Activated CD8-positive, alpha-beta T cell treated with anti-CD3 and anti-CD28 coated beads for 36 hours (primary cell): ENCODE data around the gene ADH6. TPM values are rescaled to one million over a fixed set of nuclear protein-coding genes. Genes with fewer than 3 reads are reported as not detected.
"Not testable (repeated sequence)": the region's sequence is repeated elsewhere in the genome, so short reads cannot be mapped to it uniquely, and the experiment has no call there.

Experiments
- ATAC-seq: fragments of 200-7000 bp; cut with Tn5 transposase; one replicate; pipeline ENCODE4 v1.10.0; 2021; ENCODE audit warnings: mild to moderate bottlenecking, moderate library complexity
- CTCF ChIA-PET: fragments of 350-600 bp; sonication (Branson Sonifier 250); formaldehyde crosslinking; loops from one replicate; lab custom pipeline; 2021; ENCODE audit warnings: antibody characterized with exemption; lab: Charles Lee
- POLR2A ChIA-PET: fragments of 350-600 bp; sonication (Branson Sonifier 250); formaldehyde crosslinking; loops from one replicate; lab custom pipeline; 2021; ENCODE audit warnings: antibody characterized with exemption; lab: Charles Lee
- DNase-seq: peaks from one replicate; pipeline ENCODE4 v3.0.0-alpha.2; 2020
- H3K27ac Mint-ChIP-seq: one replicate; pipeline ENCODE4 v1.8.0; 2021; ENCODE audit warnings: mild to moderate bottlenecking, mixed read lengths
- H3K27me3 Mint-ChIP-seq: one replicate; pipeline ENCODE4 v1.8.0; 2021; ENCODE audit warnings: mixed read lengths
- H3K36me3 Mint-ChIP-seq: one replicate; pipeline ENCODE4 v1.8.0; 2021; ENCODE audit warnings: low read depth, mixed read lengths
- H3K4me1 Mint-ChIP-seq: one replicate; pipeline ENCODE4 v1.8.0; 2021; ENCODE audit warnings: low read depth, mixed read lengths
- H3K4me3 Mint-ChIP-seq: one replicate; pipeline ENCODE4 v1.8.0; 2021; ENCODE audit warnings: mild to moderate bottlenecking, moderate library complexity, mixed read lengths
- H3K9me3 Mint-ChIP-seq: one replicate; pipeline ENCODE4 v1.8.0; 2021; ENCODE audit warnings: mixed read lengths
- CTCF ChIP-seq: fragments of 200-600 bp; IDR thresholded peaks from one replicate; pipeline ENCODE4 v1.8.0; 2022; ENCODE audit warnings: antibody characterized with exemption, mild to moderate bottlenecking
- intact Hi-C: fragments of 100-400 bp; cut with micrococcal nuclease; formaldehyde crosslinking; loops from one replicate; pipeline ENCODE4 v1.10.0; 2022
- total RNA-seq, 2 experiments: library from RNA; stranded (reverse); gene quantifications; one replicate each; pipeline ENCODE4 v1.2.3, GENCODE V29; 2021

Gene ADH6
- total RNA-seq, 2 experiments from 2014 or later: not detected

- Mint-ChIP-seq H3K4me1 (no peaks in the 10 kb centered on the region), H3K27ac (no peak overlapping the region), H3K27me3 (no peaks in the 10 kb centered on the region), H3K9me3 (peaks cover 5% of the 10 kb centered on the region), H3K36me3 (no peaks in the 10 kb centered on the region), H3K4me3 (no peak overlapping the region)
- POLR2A ChIA-PET: no interaction called here
- no peak for ATAC-seq
- DNase-seq: no peak
- CTCF ChIA-PET: no interaction called here
- no peak for TF ChIP-seq CTCF
- intact Hi-C loops: no loop called here
These were observed 15.4 kb upstream of the ADH6 start for GRCh38 chr4:99234331-99235010.

- H3K4me1 Mint-ChIP-seq, H3K27ac Mint-ChIP-seq, H3K36me3 Mint-ChIP-seq, H3K4me3 Mint-ChIP-seq, ATAC-seq, intact Hi-C loops, CTCF ChIA-PET, H3K27me3 Mint-ChIP-seq, H3K9me3 Mint-ChIP-seq, POLR2A ChIA-PET, DNase-seq: not testable (repeated sequence)
These were observed 14.4 kb upstream of the ADH6 start for GRCh38 chr4:99233397-99233796.

- H3K27ac Mint-ChIP-seq, CTCF ChIA-PET, H3K4me3 Mint-ChIP-seq, H3K9me3 Mint-ChIP-seq, H3K36me3 Mint-ChIP-seq, POLR2A ChIA-PET, H3K4me1 Mint-ChIP-seq, intact Hi-C loops, H3K27me3 Mint-ChIP-seq, DNase-seq, ATAC-seq: not testable (repeated sequence)
These were observed 9.7 kb upstream of the ADH6 start for GRCh38 chr4:99228706-99229105.

GRCh38 chr4:99227646-99228045 is 8.6 kb upstream of the ADH6 start:
- CTCF ChIA-PET, intact Hi-C loops, H3K27me3 Mint-ChIP-seq, POLR2A ChIA-PET, H3K36me3 Mint-ChIP-seq, H3K4me3 Mint-ChIP-seq, H3K9me3 Mint-ChIP-seq, H3K27ac Mint-ChIP-seq, H3K4me1 Mint-ChIP-seq, DNase-seq, ATAC-seq: not testable (repeated sequence)

- ChIA-PET CTCF (no interaction called here), POLR2A (no interaction called here)
- H3K4me1 Mint-ChIP-seq: no peaks in the 10 kb centered on the region
- intact Hi-C loops: no loop called here
- H3K4me3 Mint-ChIP-seq: no peak overlapping the region
- TF ChIP-seq CTCF: no peak
- DNase-seq (no peak), ATAC-seq (no peak)
- H3K27me3 Mint-ChIP-seq: peaks cover 3% of the 10 kb centered on the region
- H3K9me3 Mint-ChIP-seq: peaks cover 10% of the 10 kb centered on the region
- H3K27ac Mint-ChIP-seq: no peak overlapping the region
- H3K36me3 Mint-ChIP-seq: no peaks in the 10 kb centered on the region
These were observed 2.9 kb upstream of the ADH6 start for GRCh38 chr4:99221980-99222379.

GRCh38 chr4:99219479-99219878 is 433 bp upstream of the ADH6 start:
- ChIA-PET CTCF (no interaction called here), POLR2A (no interaction called here)
- no peaks in the 10 kb centered on the region for H3K4me1 Mint-ChIP-seq
- H3K9me3 Mint-ChIP-seq: peaks cover 6% of the 10 kb centered on the region
- H3K27me3 Mint-ChIP-seq: peaks cover 3% of the 10 kb centered on the region
- intact Hi-C loops: no loop called here
- ATAC-seq (no peak), DNase-seq (no peak)
- no peaks in the 10 kb centered on the region for H3K36me3 Mint-ChIP-seq
- no peak for TF ChIP-seq CTCF
- H3K27ac Mint-ChIP-seq: no peak overlapping the region
- H3K4me3 Mint-ChIP-seq: no peak overlapping the region
